ENCODE measurements around the gene FAM149A. TPM values are rescaled to one million over a fixed set of nuclear protein-coding genes. Genes with fewer than 3 reads are reported as not detected.

The FAM149A gene
- 38.1 TPM for total RNA-seq

GRCh38 chr4:186104114-186104889 is at the start of gene FAM149A:
TSS of gene FAM149A (plus strand) at chr4:186104704.

GRCh38 chr4:186068581-186069348 is 35.7 kb upstream of the FAM149A start, which contains the start of gene TLR3:
TSS of gene TLR3 (plus strand) at chr4:186069156. CDS start at chr4:186076620, 7,464 bp downstream.

GRCh38 chr4:186191200-186192065 is 86.9 kb downstream of the FAM149A start, which contains the start of gene CYP4V2:
TSS of gene CYP4V2 (plus strand) at chr4:186191567. CDS start at chr4:186191824, 257 bp downstream.

Small RNA genes lying within 50 kb of the gene (small RNA-seq; reads per million reads assigned to genes)
- gene RF00322 (ENCODE audit: low replicate concordance), result not detected

Other genes with a start within 250 kb of the FAM149A start
- 9.6 TPM for gene TLR3, start 35.5 kb upstream of the FAM149A start, total RNA-seq
- 32.9 TPM for gene CYP4V2, start 86.9 kb downstream of the FAM149A start, total RNA-seq
- gene KLKB1, start 122.8 kb downstream of the FAM149A start, total RNA-seq, result 0.82 TPM
- gene F11, start 161.5 kb downstream of the FAM149A start, total RNA-seq, result 2.5 TPM

Data from metanephros (tissue), 2 donors.